Prostate gland (tissue), 2 donors: ENCODE results near the gene PTPRT.

ENCODE experiments used
- POLR2AphosphoS5 ChIP-seq: sonication (generic); formaldehyde crosslinking; IDR thresholded peaks from one replicate; pipeline ENCODE4 v1.6.1; 2017; ENCODE audit warnings: antibody characterized with exemption
- TF ChIP-seq, protein P1 (sequence below), 4 experiments: fragments of 200-600 bp in 2 of 4; fragments of 450-650 bp in 2 of 4; sonication (generic) in 2 of 4; IDR thresholded peaks; 1 replicate in 3 of 4; 2 replicates in 1 of 4; pipeline ENCODE4 v1.5.1; 2016 to 2019; ENCODE audit warnings: antibody characterized with exemption in 4 of 4, mild to moderate bottlenecking in 2 of 4, moderate library complexity in 2 of 4

DNA sequence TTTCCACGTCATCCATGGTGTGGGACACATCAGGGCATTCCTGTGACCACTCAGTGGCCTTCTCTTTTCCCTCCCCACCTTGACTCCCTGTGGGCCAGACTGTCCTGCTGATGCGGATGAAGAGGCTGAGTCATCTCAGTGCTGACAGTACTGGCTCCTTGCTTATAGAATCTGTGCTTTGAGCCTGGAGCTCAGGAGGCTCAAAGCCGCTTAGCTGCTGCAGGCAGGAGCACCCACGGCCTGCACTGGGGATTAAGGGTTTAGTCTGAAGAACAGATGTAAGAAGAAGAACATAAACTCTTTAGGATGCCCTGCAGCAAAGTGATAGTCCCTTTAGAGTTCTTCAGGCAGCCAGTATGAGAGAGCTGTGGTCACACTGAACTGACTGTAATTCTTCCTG is 929.5 kb downstream of the PTPRT start:
- TF ChIP-seq, protein P1, sequence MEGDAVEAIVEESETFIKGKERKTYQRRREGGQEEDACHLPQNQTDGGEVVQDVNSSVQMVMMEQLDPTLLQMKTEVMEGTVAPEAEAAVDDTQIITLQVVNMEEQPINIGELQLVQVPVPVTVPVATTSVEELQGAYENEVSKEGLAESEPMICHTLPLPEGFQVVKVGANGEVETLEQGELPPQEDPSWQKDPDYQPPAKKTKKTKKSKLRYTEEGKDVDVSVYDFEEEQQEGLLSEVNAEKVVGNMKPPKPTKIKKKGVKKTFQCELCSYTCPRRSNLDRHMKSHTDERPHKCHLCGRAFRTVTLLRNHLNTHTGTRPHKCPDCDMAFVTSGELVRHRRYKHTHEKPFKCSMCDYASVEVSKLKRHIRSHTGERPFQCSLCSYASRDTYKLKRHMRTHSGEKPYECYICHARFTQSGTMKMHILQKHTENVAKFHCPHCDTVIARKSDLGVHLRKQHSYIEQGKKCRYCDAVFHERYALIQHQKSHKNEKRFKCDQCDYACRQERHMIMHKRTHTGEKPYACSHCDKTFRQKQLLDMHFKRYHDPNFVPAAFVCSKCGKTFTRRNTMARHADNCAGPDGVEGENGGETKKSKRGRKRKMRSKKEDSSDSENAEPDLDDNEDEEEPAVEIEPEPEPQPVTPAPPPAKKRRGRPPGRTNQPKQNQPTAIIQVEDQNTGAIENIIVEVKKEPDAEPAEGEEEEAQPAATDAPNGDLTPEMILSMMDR (IDR thresholded peaks at IDR 0.05) = no peak
- TF ChIP-seq POLR2AphosphoS5 = no peak
